ENCODE results near the gene TRAPPC5.

Gene TRAPPC5

GRCh38 chr19:7662657-7663056 lies 18.0 kb upstream of the TRAPPC5 start:
- H3K4me1 ChIP-seq (ENCODE audit: control insufficient read depth, insufficient read depth, low read length) = no peaks in the 10 kb centered on the region
- no peak for DNase-seq (ENCODE audit: low read depth, low spot score)
- no CpG with 5 or more reads among the region's 14 CpGs for WGBS (ENCODE audit: insufficient coverage, insufficient read length)
- H3K27me3 ChIP-seq (ENCODE audit: control insufficient read depth, insufficient read depth, low read length) = no peaks in the 10 kb centered on the region
- no peak overlapping the region for H3K27ac ChIP-seq (ENCODE audit: low read length)
- no peaks in the 10 kb centered on the region for H3K9me3 ChIP-seq (ENCODE audit: control insufficient read depth, insufficient read depth, low read length)
- H3K36me3 ChIP-seq (ENCODE audit: control insufficient read depth, insufficient read depth, low read length) = no peaks in the 10 kb centered on the region
- no peak overlapping the region for H3K4me3 ChIP-seq (ENCODE audit: low read length)

- no CpG with 5 or more reads among the region's 7 CpGs for WGBS (ENCODE audit: insufficient coverage, insufficient read length)
- no peaks in the 10 kb centered on the region for H3K9me3 ChIP-seq (ENCODE audit: control insufficient read depth, insufficient read depth, low read length)
- H3K4me1 ChIP-seq (ENCODE audit: control insufficient read depth, insufficient read depth, low read length) = no peaks in the 10 kb centered on the region
- DNase-seq (ENCODE audit: low read depth, low spot score) = no peak
- H3K4me3 ChIP-seq (ENCODE audit: low read length) = no peak overlapping the region
- H3K27me3 ChIP-seq (ENCODE audit: control insufficient read depth, insufficient read depth, low read length) = no peaks in the 10 kb centered on the region; the same call in 1 of the 2 replicates
- no peaks in the 10 kb centered on the region for H3K36me3 ChIP-seq (ENCODE audit: control insufficient read depth, insufficient read depth, low read length)
- no peak overlapping the region for H3K27ac ChIP-seq (ENCODE audit: low read length)
Observed at GRCh38 chr19:7663706-7664105, 16.9 kb upstream of the TRAPPC5 start.

- no peak for DNase-seq (ENCODE audit: low read depth, low spot score)
- Histone ChIP-seq H3K27ac (ENCODE audit: low read length) (no peak overlapping the region), H3K4me3 (ENCODE audit: low read length) (no peak overlapping the region), H3K27me3 (ENCODE audit: control insufficient read depth, insufficient read depth, low read length) (no peaks in the 10 kb centered on the region; the same call in 1 of the 2 replicates), H3K4me1 (ENCODE audit: control insufficient read depth, insufficient read depth, low read length) (0 out of 2 replicates have a peak, but pooled peaks cover under 1% of the 10 kb centered on the region), H3K9me3 (ENCODE audit: control insufficient read depth, insufficient read depth, low read length) (no peaks in the 10 kb centered on the region), H3K36me3 (ENCODE audit: control insufficient read depth, insufficient read depth, low read length) (no peaks in the 10 kb centered on the region)
- no CpG with 5 or more reads among the region's 4 CpGs for WGBS (ENCODE audit: insufficient coverage, insufficient read length)
Observed at GRCh38 chr19:7665076-7665475, 15.6 kb upstream of the TRAPPC5 start.

GRCh38 chr19:7668842-7669241 lies 11.8 kb upstream of the TRAPPC5 start, which contains the start of gene RETN:
TSS of gene RETN (plus strand) at chr19:7669049. CDS start at chr19:7669327, 278 bp downstream.
- no peak within 1 kb of the TSS for H3K27ac ChIP-seq (ENCODE audit: low read length)
- DNase-seq (ENCODE audit: low read depth, low spot score) = no peak
- no peaks in the 10 kb centered on the region for H3K36me3 ChIP-seq (ENCODE audit: control insufficient read depth, insufficient read depth, low read length)
- no CpG with 5 or more reads among the region's 9 CpGs for WGBS (ENCODE audit: insufficient coverage, insufficient read length)
- no peaks in the 10 kb centered on the region; the same call in 1 of the 2 replicates for H3K27me3 ChIP-seq (ENCODE audit: control insufficient read depth, insufficient read depth, low read length)
- peak within 1 kb of the TSS; percentile 70; the same call in 1 of the 2 replicates for H3K4me3 ChIP-seq (ENCODE audit: low read length)
- 0 out of 2 replicates have a peak, but pooled peaks cover 4% of the 10 kb centered on the region for H3K4me1 ChIP-seq (ENCODE audit: control insufficient read depth, insufficient read depth, low read length)
- H3K9me3 ChIP-seq (ENCODE audit: control insufficient read depth, insufficient read depth, low read length) = no peaks in the 10 kb centered on the region

GRCh38 chr19:7669641-7670040 lies 11.0 kb upstream of the TRAPPC5 start:
- DNase-seq (ENCODE audit: low read depth, low spot score) = no peak

GRCh38 chr19:7670150-7670783 lies 10.4 kb upstream of the TRAPPC5 start:
- Histone ChIP-seq H3K4me1 (ENCODE audit: control insufficient read depth, insufficient read depth, low read length) (0 out of 2 replicates have a peak, but pooled peaks cover 4% of the 10 kb centered on the region), H3K27ac (ENCODE audit: low read length) (no peak overlapping the region), H3K36me3 (ENCODE audit: control insufficient read depth, insufficient read depth, low read length) (no peaks in the 10 kb centered on the region), H3K4me3 (ENCODE audit: low read length) (peak overlapping the region; percentile 70), H3K27me3 (ENCODE audit: control insufficient read depth, insufficient read depth, low read length) (no peaks in the 10 kb centered on the region; the same call in 1 of the 2 replicates), H3K9me3 (ENCODE audit: control insufficient read depth, insufficient read depth, low read length) (no peaks in the 10 kb centered on the region)
- DNase-seq (ENCODE audit: low read depth, low spot score) = no peak
- no CpG with 5 or more reads among the region's 43 CpGs for WGBS (ENCODE audit: insufficient coverage, insufficient read length)

More at GRCh38 chr19:7669641-7670040, 11.0 kb upstream of the TRAPPC5 start:
- Histone ChIP-seq H3K27ac (ENCODE audit: low read length) (no peak overlapping the region), H3K9me3 (ENCODE audit: control insufficient read depth, insufficient read depth, low read length) (no peaks in the 10 kb centered on the region), H3K27me3 (ENCODE audit: control insufficient read depth, insufficient read depth, low read length) (no peaks in the 10 kb centered on the region; the same call in 1 of the 2 replicates), H3K36me3 (ENCODE audit: control insufficient read depth, insufficient read depth, low read length) (no peaks in the 10 kb centered on the region), H3K4me3 (ENCODE audit: low read length) (peak overlapping the region; percentile 70; the same call in 1 of the 2 replicates), H3K4me1 (ENCODE audit: control insufficient read depth, insufficient read depth, low read length) (0 out of 2 replicates have a peak, but pooled peaks cover 4% of the 10 kb centered on the region)
- 100% methylated on average over 1 of the region's 9 CpGs for WGBS (ENCODE audit: insufficient coverage, insufficient read length)

GRCh38 chr19:7670790-7671189 lies 9.8 kb upstream of the TRAPPC5 start:
- Histone ChIP-seq H3K27ac (ENCODE audit: low read length) (no peak overlapping the region), H3K4me3 (ENCODE audit: low read length) (peak overlapping the region; percentile 70), H3K36me3 (ENCODE audit: control insufficient read depth, insufficient read depth, low read length) (no peaks in the 10 kb centered on the region), H3K27me3 (ENCODE audit: control insufficient read depth, insufficient read depth, low read length) (no peaks in the 10 kb centered on the region; the same call in 1 of the 2 replicates), H3K9me3 (ENCODE audit: control insufficient read depth, insufficient read depth, low read length) (no peaks in the 10 kb centered on the region), H3K4me1 (ENCODE audit: control insufficient read depth, insufficient read depth, low read length) (0 out of 2 replicates have a peak, but pooled peaks cover 4% of the 10 kb centered on the region)
- WGBS (ENCODE audit: insufficient coverage, insufficient read length) = no CpG with 5 or more reads among the region's 9 CpGs
- DNase-seq (ENCODE audit: low read depth, low spot score) = no peak

GRCh38 chr19:7672522-7672921 lies 8.1 kb upstream of the TRAPPC5 start:
- no peaks in the 10 kb centered on the region for H3K36me3 ChIP-seq (ENCODE audit: control insufficient read depth, insufficient read depth, low read length)
- WGBS (ENCODE audit: insufficient coverage, insufficient read length) = no CpG with 5 or more reads among the region's 9 CpGs
- no peaks in the 10 kb centered on the region; the same call in 1 of the 2 replicates for H3K27me3 ChIP-seq (ENCODE audit: control insufficient read depth, insufficient read depth, low read length)
- no peak overlapping the region for H3K4me3 ChIP-seq (ENCODE audit: low read length)
- H3K4me1 ChIP-seq (ENCODE audit: control insufficient read depth, insufficient read depth, low read length) = 0 out of 2 replicates have a peak, but pooled peaks cover 4% of the 10 kb centered on the region
- H3K9me3 ChIP-seq (ENCODE audit: control insufficient read depth, insufficient read depth, low read length) = no peaks in the 10 kb centered on the region
- DNase-seq (ENCODE audit: low read depth, low spot score) = no peak
- no peak overlapping the region for H3K27ac ChIP-seq (ENCODE audit: low read length)

GRCh38 chr19:7674010-7675005 lies 6.3 kb upstream of the TRAPPC5 start:
- DNase-seq (ENCODE audit: low read depth, low spot score) = no peak
- no peak overlapping the region for H3K4me3 ChIP-seq (ENCODE audit: low read length)
- H3K4me1 ChIP-seq (ENCODE audit: control insufficient read depth, insufficient read depth, low read length) = 0 out of 2 replicates have a peak, but pooled peaks cover 4% of the 10 kb centered on the region
- H3K9me3 ChIP-seq (ENCODE audit: control insufficient read depth, insufficient read depth, low read length) = no peaks in the 10 kb centered on the region
- no peak overlapping the region for H3K27ac ChIP-seq (ENCODE audit: low read length)
- 100% methylated on average over 2 of the region's 21 CpGs for WGBS (ENCODE audit: insufficient coverage, insufficient read length)
- no peaks in the 10 kb centered on the region for H3K36me3 ChIP-seq (ENCODE audit: control insufficient read depth, insufficient read depth, low read length)
- no peaks in the 10 kb centered on the region; the same call in 1 of the 2 replicates for H3K27me3 ChIP-seq (ENCODE audit: control insufficient read depth, insufficient read depth, low read length)

- Histone ChIP-seq H3K9me3 (ENCODE audit: control insufficient read depth, insufficient read depth, low read length) (no peaks in the 10 kb centered on the region), H3K4me3 (ENCODE audit: low read length) (no peak overlapping the region), H3K36me3 (ENCODE audit: control insufficient read depth, insufficient read depth, low read length) (no peaks in the 10 kb centered on the region), H3K27me3 (ENCODE audit: control insufficient read depth, insufficient read depth, low read length) (no peaks in the 10 kb centered on the region), H3K4me1 (ENCODE audit: control insufficient read depth, insufficient read depth, low read length) (peaks cover 1% of the 10 kb centered on the region; the same call in 1 of the 2 replicates), H3K27ac (ENCODE audit: low read length) (no peak overlapping the region)
- no CpG with 5 or more reads among the region's 7 CpGs for WGBS (ENCODE audit: insufficient coverage, insufficient read length)
- no peak for DNase-seq (ENCODE audit: low read depth, low spot score)
Observed at GRCh38 chr19:7676376-7676775, 4.3 kb upstream of the TRAPPC5 start.

Measured in iPS DF 6.9 (cell line).